ENCODE results near the gene THAP11.
A peak's percentile ranks its signal among the peaks of the same experiment; 100 is the strongest.

Gene THAP11

GRCh38 chr16:67841816-67842508 is at the start of gene THAP11:
Gene THAP11, plus strand, starts transcription at chr16:67842320. Its CDS starts 235 bp downstream, at chr16:67842555.
- peak; percentile 98 for DNase-seq

DNA sequence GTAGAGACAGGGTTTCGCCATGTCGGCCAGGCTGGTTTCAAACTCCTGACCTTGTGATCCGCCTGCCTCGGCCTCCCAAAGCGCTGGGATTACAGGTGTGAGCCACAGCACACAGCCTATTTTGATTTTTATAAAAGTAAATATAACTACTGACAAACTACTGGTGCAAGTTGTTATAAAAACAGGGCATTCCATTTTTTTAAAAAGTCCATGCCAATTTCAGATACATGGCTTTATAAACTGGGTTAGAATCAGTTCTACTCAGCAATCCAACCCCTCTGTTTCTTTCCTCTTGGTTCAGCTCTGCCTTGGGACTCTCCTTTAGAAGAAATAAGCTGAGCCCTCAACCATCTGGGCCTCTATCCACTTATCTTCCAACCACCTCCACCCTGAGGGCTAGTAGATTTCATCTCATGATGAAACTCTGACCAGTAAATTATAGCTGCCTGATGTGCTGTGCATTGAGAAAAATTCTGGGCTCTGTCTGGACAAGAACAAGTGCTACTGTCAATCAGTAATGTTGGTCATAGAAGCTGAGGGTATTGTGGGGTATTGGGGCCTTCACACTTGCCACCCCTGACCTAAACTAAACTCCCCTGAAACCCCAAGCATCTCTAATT is 45.9 kb upstream of the THAP11 start:
- peak; percentile 77 for DNase-seq

GRCh38 chr16:67800338-67800926 is 41.7 kb upstream of the THAP11 start:
- no peak for DNase-seq

GRCh38 chr16:67801241-67801640 is 40.9 kb upstream of the THAP11 start:
- DNase-seq = no peak

GRCh38 chr16:67801883-67802282 is 40.2 kb upstream of the THAP11 start:
- DNase-seq = no peak

- DNase-seq = no peak
Measured at GRCh38 chr16:67803894-67804293, 38.2 kb upstream of the THAP11 start.

GRCh38 chr16:67804853-67805542 is 37.1 kb upstream of the THAP11 start:
- no peak for DNase-seq

- DNase-seq = peak; percentile 45
Measured at GRCh38 chr16:67805718-67806427, 36.2 kb upstream of the THAP11 start.

DNA sequence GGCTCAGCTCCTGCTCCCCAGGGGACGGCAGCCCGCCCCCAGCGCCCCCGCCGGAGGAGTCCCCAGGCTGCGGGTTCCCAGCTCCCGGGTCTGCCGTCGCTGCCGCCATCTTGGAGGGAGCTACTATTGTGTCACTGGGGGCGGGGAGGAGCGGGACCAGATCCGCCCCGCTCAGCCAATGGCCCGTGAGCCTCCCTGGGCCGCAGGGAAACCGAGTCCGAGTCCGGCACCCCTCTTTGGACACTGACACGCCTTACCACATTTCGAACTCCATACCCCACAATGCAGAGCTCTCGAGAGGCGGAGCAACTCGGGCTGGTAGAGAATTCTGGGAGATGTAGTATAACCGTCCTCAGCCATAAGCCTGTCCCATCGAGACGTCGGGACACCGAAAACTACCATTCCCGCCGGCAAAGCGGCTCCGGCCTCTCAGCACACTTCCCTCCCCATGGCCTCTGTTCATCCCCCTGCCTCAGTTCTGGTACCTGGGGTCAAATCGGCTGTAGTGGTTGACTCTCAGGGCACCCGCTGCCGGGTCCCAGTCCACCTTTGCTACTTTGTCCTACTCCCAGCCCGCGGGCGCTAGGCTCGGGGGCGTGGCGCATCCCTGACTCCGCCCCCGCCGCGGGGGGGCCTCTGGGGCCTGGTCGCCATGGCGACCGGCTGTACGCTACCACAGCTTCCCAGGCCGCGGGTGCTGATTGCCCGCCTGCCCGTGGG is 35.5 kb upstream of the THAP11 start, which contains the start of the genes RANBP10 and TSNAXIP1:
RANBP10 (minus strand) TSS at position 133 of the 720 bp plus-strand sequence; CDS start at position 109, 24 bp downstream.
TSNAXIP1 (plus strand) TSS at position 462 of the 720 bp plus-strand sequence. CDS start 261 bp downstream, outside the sequence.
- DNase-seq = peak; percentile 99

GRCh38 chr16:67807148-67807682 is 34.9 kb upstream of the THAP11 start:
- DNase-seq = no peak

DNA sequence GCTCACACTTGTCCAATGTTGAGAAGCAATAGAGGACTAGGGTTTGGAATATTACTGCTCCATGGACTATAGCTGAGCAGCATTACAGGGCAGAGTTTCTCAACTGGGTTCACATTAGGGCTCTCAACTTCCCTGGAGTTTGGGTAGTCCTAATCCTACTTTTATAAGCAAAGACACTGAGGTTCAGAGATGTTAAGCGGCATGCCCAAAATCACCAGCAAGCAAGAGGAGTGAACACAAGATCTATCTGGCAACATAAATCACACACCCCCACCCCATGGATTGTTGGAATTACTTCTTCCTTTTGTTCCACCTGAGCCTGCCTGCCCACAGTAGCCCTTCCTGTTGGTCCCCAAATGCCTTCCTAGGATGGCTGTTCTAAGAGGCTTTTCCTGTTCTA is 30.2 kb upstream of the THAP11 start:
- no peak for DNase-seq

DNA sequence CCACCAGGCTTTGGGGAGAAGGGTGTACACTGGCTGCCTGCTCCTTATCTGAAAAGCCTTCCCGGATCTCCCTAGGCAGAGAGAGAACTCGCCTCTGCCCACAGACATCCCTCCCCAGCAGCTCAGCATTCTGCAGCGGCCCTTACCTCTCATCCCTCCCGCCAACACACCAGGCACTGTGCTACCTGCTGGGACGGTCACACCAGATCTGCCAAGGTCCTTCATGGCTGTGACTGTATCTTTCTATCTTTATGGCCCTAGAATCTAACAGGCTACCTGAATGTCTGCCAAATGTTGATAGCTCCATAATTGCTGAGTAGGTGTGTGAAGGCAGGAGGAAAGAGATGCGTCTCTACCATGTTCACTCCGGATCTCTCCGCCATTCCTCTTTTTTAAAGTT is 27.6 kb upstream of the THAP11 start:
- DNase-seq = no peak

DNA sequence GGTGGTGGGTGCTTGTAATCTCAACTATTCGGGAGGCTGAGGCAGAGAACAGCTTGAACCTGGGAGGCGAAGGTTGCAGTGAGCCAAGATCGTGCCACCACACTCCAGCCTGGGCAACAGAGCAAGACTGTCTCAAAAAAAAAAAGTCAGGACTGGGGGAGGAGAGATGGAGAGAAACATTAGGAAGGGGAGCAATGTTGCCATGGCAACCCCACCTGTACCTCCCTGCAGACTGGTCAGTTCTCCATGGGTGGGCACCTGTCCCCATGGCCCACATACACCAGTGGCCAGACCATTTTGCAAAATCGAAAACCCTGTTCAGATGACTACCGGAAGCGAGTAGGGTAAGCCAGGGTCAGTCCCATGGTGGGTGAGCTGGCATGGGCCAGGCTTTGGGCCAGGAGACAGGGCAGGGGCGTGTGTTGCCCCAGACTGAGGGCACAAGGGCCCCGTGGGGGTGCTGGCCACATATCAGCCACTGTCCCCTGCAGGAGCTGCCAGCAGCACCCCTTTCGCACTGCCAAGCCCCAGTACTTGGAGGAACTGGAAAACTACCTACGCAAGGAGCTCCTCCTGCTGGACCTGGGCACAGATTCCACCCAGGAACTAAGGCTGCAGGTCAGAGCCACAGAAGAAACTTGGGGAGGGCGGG is 21.4 kb upstream of the THAP11 start:
- no peak for DNase-seq

- DNase-seq = no peak
Measured at GRCh38 chr16:67822511-67822910, 19.6 kb upstream of the THAP11 start.

GRCh38 chr16:67825119-67825518 is 17.0 kb upstream of the THAP11 start:
- DNase-seq = no peak

DNA sequence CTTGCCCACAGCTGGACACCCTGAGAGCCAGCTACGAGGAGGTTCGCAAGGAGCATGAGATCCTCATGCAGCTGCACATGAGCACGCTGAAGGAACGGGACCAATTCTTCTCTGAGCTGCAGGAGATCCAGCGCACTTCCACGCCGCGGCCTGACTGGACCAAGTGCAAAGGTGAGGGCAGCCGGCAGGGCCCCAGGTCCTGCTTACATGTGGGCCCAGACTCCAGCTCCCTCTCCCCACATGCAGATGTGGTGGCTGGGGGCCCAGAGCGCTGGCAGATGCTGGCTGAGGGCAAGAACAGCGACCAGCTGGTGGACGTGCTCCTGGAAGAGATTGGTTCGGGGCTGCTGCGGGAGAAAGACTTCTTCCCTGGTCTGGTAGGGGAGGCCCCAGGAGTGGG is 16.2 kb upstream of the THAP11 start:
- DNase-seq = no peak

- DNase-seq = no peak
Measured at GRCh38 chr16:67828651-67829050, 13.5 kb upstream of the THAP11 start.

- DNase-seq = peak; percentile 36
Measured at GRCh38 chr16:67833030-67833414, 9.1 kb upstream of the THAP11 start.

DNA sequence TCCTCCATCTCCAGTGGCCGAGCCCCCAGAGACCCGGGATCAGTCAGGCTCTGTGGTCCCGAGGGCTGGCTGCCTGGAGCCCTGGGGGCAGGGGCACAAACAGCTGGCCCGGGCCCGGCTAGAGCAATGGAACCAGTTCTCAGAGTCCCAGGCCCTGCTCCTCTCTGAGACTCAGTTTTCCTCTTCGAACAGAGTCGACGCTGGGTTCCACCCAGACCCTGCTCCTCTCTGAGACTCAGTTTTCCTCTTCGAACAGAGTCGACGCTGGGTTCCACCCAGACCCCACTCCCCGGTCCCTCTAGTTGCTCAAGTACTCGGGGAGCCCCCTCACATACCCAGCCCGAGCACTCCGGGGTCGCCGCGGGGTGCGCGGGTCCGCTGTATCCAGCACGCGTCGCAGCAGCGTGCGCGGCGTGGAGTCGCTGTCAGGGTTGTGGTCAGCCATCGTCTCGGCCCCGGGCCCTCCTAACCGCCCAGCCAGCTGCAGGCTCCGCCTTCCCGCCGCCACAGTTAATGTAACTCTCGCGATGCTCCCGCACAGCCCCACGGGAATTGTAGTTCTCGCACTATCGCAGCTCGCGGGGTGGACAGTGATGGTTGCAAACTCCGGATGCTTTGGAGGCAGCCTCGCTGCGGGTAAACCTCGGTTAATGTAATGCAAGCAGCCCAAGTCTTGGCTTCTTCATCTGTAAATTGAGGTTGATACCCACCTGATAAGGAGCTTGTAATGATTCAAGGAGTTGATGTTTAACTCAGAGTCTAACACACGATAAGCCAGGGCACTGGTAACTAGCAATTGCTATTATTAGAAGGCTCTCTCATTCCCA is 8.5 kb upstream of the THAP11 start:
- DNase-seq = peak; percentile 93

DNA sequence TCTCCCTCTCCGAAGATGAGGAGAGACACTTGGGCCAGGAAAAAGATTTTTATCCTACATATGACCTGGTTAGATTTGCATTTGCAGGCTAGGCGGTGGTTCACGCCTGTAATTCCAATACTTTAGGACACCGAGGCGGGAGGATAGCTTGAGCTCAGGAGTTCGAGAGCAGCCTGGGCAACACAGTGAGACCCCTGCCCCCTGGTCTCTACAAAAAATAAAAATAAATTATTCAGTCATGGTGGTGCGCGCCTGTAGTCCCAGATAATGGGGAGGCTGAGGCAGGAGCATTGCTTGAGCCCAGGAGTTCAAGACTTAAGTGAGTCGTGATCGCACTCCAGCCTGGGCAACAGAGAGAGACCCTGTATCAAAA is 7.9 kb upstream of the THAP11 start:
- no peak for DNase-seq

Measured in NCI-H82 (cell line).